GM12874 (cell line): Measurements from ENCODE around the gene MISP.

ENCODE experiments used
- CTCF ChIP-seq: IDR thresholded peaks from 2 replicates; pipeline ENCODE4 v1.5.1; 2011; ENCODE audit warnings: low read depth, mild to moderate bottlenecking, control low read depth, low read length, moderate library complexity; ENCODE audit not compliant: insufficient read depth

MISP gene

GRCh38 chr19:747432-748273, 3.3 kb upstream of the MISP start:
- TF ChIP-seq CTCF, result no peak

GRCh38 chr19:748274-748598, 2.7 kb upstream of the MISP start:
- TF ChIP-seq CTCF, result no peak

GRCh38 chr19:749811-750210, 1.1 kb upstream of the MISP start:
- no peak for TF ChIP-seq CTCF

- no peak for TF ChIP-seq CTCF
Observed at GRCh38 chr19:751501-752341, 809 bp downstream of the MISP start.

GRCh38 chr19:752652-753517, 2.0 kb downstream of the MISP start:
- no peak for TF ChIP-seq CTCF

GRCh38 chr19:754530-754929, 3.6 kb downstream of the MISP start:
- no peak for TF ChIP-seq CTCF

GRCh38 chr19:755063-755462, 4.2 kb downstream of the MISP start:
- TF ChIP-seq CTCF, result no peak
